Measurements from ENCODE around the gene EZR. TPM values are rescaled to one million over a fixed set of nuclear protein-coding genes. Genes with fewer than 3 reads are reported as not detected.

Gene EZR
- total and polyA plus RNA-seq, 2 of the 13 experiments (the other 11 are each of a cell fraction or from before 2014, with no cell fraction given) = 34.7 to 60.3 TPM

GRCh38 chr6:158853072-158853879 is 34.1 kb upstream of the EZR start (continued):
- TF ChIP-seq, protein P1, sequence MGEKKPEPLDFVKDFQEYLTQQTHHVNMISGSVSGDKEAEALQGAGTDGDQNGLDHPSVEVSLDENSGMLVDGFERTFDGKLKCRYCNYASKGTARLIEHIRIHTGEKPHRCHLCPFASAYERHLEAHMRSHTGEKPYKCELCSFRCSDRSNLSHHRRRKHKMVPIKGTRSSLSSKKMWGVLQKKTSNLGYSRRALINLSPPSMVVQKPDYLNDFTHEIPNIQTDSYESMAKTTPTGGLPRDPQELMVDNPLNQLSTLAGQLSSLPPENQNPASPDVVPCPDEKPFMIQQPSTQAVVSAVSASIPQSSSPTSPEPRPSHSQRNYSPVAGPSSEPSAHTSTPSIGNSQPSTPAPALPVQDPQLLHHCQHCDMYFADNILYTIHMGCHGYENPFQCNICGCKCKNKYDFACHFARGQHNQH (CRISPR knock-in tag; IDR thresholded peaks at IDR 0.05) = peak; percentile 64; the same call in 1 of the 2 replicates
- TF ChIP-seq ZNF773 (CRISPR knock-in tag; IDR thresholded peaks at IDR 0.05; ENCODE audit: borderline replicate concordance) (no peak), FOXK2 (IDR thresholded peaks at IDR 0.05) (0 out of 2 replicates have a peak, but pooled peaks have one; percentile 24), ZNF513 (CRISPR knock-in tag; conservative IDR thresholded peaks at IDR 0.05) (no peak), ZNF737 (CRISPR knock-in tag; IDR thresholded peaks at IDR 0.05; ENCODE audit: borderline replicate concordance) (no peak), ZNF691 (CRISPR knock-in tag; IDR thresholded peaks at IDR 0.05; ENCODE audit: borderline replicate concordance, low read depth) (no peak), ARID4A (CRISPR knock-in tag; IDR thresholded peaks at IDR 0.05; ENCODE audit: borderline replicate concordance) (peak; percentile 35; the same call in 1 of the 2 replicates), ZBTB42 (CRISPR knock-in tag; IDR thresholded peaks at IDR 0.05) (no peak)
- TF ChIP-seq, protein P2, sequence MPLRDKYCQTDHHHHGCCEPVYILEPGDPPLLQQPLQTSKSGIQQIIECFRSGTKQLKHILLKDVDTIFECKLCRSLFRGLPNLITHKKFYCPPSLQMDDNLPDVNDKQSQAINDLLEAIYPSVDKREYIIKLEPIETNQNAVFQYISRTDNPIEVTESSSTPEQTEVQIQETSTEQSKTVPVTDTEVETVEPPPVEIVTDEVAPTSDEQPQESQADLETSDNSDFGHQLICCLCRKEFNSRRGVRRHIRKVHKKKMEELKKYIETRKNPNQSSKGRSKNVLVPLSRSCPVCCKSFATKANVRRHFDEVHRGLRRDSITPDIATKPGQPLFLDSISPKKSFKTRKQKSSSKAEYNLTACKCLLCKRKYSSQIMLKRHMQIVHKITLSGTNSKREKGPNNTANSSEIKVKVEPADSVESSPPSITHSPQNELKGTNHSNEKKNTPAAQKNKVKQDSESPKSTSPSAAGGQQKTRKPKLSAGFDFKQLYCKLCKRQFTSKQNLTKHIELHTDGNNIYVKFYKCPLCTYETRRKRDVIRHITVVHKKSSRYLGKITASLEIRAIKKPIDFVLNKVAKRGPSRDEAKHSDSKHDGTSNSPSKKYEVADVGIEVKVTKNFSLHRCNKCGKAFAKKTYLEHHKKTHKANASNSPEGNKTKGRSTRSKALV (CRISPR knock-in tag; IDR thresholded peaks at IDR 0.05) = no peak
- TF ChIP-seq, protein P3, sequence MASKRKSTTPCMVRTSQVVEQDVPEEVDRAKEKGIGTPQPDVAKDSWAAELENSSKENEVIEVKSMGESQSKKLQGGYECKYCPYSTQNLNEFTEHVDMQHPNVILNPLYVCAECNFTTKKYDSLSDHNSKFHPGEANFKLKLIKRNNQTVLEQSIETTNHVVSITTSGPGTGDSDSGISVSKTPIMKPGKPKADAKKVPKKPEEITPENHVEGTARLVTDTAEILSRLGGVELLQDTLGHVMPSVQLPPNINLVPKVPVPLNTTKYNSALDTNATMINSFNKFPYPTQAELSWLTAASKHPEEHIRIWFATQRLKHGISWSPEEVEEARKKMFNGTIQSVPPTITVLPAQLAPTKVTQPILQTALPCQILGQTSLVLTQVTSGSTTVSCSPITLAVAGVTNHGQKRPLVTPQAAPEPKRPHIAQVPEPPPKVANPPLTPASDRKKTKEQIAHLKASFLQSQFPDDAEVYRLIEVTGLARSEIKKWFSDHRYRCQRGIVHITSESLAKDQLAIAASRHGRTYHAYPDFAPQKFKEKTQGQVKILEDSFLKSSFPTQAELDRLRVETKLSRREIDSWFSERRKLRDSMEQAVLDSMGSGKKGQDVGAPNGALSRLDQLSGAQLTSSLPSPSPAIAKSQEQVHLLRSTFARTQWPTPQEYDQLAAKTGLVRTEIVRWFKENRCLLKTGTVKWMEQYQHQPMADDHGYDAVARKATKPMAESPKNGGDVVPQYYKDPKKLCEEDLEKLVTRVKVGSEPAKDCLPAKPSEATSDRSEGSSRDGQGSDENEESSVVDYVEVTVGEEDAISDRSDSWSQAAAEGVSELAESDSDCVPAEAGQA (IDR thresholded peaks at IDR 0.05; ENCODE audit: low read depth) = no peak
- TF ChIP-seq, protein P3 (CRISPR knock-in tag; IDR thresholded peaks at IDR 0.05; ENCODE audit: borderline replicate concordance) = no peak
